Measurements from ENCODE around the gene SLC13A4.

DNA sequence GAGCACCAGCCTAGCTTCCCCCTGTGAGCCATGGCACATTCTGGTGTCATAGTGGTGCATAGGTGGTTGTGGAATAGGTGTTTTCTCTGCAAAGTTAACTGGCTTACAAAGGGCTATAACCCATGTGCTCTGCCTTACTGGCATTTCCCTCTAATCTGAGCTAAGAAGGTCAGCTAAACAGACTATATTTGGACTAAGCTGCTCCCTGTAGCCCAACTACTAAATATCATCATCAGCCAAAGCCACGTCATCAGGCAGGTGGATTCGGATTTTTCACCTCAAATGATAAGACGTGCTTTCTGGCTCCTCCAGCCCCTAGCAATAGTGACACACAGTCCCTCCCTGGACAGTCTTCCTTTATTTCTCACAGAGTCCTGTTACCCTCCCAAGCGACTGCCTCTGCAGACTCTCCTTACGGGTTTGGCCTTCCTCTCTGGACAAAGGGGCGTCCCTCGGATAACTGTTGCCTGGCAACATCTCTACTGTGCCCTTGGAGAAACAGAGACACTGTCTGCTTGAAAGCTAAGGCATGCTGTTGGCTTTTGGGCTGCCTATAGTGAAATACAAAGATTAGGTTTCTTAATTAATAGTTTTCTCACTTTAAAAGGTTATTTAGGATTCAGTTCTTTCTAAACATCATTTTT, 9.1 kb downstream of the SLC13A4 start:
- TF ChIP-seq, protein P1, sequence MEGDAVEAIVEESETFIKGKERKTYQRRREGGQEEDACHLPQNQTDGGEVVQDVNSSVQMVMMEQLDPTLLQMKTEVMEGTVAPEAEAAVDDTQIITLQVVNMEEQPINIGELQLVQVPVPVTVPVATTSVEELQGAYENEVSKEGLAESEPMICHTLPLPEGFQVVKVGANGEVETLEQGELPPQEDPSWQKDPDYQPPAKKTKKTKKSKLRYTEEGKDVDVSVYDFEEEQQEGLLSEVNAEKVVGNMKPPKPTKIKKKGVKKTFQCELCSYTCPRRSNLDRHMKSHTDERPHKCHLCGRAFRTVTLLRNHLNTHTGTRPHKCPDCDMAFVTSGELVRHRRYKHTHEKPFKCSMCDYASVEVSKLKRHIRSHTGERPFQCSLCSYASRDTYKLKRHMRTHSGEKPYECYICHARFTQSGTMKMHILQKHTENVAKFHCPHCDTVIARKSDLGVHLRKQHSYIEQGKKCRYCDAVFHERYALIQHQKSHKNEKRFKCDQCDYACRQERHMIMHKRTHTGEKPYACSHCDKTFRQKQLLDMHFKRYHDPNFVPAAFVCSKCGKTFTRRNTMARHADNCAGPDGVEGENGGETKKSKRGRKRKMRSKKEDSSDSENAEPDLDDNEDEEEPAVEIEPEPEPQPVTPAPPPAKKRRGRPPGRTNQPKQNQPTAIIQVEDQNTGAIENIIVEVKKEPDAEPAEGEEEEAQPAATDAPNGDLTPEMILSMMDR (IDR thresholded peaks at IDR 0.05; ENCODE audit: poor library complexity, severe bottlenecking): no peak
- no peak for TF ChIP-seq EZH2 (IDR thresholded peaks at IDR 0.05; ENCODE audit: borderline replicate concordance, insufficient read depth, low read length, poor library complexity, severe bottlenecking)
- no peak for TF ChIP-seq TAF1 (IDR thresholded peaks at IDR 0.05; ENCODE audit: low read depth)
- no peak for TF ChIP-seq SMC3 (conservative IDR thresholded peaks at IDR 0.05; ENCODE audit: poor library complexity)
- TF ChIP-seq EP300 (conservative IDR thresholded peaks at IDR 0.05; ENCODE audit: poor library complexity, severe bottlenecking): no peak

Data from neural cell (in vitro differentiated cells).